Measurements from ENCODE around the gene ZBTB40.

DNA sequence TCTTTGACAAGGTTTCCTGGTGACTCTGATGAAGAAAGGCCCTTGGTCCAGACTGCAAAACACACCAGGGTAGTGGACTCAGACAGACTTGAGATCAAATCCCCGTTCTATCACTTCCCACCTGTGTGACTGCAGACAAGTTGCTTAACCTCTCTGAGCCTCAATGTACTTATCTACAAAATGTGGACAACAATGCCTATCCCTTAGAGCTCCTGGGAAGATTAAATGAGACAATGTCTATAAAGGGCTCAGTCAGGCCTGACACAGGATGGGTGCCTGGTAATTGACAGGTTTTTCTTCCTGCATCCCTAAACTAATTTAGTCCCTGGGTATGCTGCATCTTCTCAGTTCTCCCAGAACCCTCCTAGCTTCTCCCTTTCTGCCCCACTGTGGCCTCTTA is 37.9 kb upstream of the ZBTB40 start:
- TF ChIP-seq, protein P1, sequence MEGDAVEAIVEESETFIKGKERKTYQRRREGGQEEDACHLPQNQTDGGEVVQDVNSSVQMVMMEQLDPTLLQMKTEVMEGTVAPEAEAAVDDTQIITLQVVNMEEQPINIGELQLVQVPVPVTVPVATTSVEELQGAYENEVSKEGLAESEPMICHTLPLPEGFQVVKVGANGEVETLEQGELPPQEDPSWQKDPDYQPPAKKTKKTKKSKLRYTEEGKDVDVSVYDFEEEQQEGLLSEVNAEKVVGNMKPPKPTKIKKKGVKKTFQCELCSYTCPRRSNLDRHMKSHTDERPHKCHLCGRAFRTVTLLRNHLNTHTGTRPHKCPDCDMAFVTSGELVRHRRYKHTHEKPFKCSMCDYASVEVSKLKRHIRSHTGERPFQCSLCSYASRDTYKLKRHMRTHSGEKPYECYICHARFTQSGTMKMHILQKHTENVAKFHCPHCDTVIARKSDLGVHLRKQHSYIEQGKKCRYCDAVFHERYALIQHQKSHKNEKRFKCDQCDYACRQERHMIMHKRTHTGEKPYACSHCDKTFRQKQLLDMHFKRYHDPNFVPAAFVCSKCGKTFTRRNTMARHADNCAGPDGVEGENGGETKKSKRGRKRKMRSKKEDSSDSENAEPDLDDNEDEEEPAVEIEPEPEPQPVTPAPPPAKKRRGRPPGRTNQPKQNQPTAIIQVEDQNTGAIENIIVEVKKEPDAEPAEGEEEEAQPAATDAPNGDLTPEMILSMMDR (IDR thresholded peaks at IDR 0.05), result no peak
- no peak for TF ChIP-seq POLR2A (IDR thresholded peaks at IDR 0.05)

All from esophagus squamous epithelium (tissue), 4 donors.